Liver (tissue), 1 donor: ENCODE data around the gene LTBP4.

Experiments
- YY1 ChIP-seq: IDR thresholded peaks from 2 replicates; pipeline ENCODE4 v1.6.1; 2016; ENCODE audit warnings: antibody characterized with exemption, mild to moderate bottlenecking
- TF ChIP-seq, protein P1 (sequence below): IDR thresholded peaks from 2 replicates; pipeline ENCODE4 v1.6.1; 2016; ENCODE audit warnings: antibody characterized with exemption, mild to moderate bottlenecking

- TF ChIP-seq, protein P1, sequence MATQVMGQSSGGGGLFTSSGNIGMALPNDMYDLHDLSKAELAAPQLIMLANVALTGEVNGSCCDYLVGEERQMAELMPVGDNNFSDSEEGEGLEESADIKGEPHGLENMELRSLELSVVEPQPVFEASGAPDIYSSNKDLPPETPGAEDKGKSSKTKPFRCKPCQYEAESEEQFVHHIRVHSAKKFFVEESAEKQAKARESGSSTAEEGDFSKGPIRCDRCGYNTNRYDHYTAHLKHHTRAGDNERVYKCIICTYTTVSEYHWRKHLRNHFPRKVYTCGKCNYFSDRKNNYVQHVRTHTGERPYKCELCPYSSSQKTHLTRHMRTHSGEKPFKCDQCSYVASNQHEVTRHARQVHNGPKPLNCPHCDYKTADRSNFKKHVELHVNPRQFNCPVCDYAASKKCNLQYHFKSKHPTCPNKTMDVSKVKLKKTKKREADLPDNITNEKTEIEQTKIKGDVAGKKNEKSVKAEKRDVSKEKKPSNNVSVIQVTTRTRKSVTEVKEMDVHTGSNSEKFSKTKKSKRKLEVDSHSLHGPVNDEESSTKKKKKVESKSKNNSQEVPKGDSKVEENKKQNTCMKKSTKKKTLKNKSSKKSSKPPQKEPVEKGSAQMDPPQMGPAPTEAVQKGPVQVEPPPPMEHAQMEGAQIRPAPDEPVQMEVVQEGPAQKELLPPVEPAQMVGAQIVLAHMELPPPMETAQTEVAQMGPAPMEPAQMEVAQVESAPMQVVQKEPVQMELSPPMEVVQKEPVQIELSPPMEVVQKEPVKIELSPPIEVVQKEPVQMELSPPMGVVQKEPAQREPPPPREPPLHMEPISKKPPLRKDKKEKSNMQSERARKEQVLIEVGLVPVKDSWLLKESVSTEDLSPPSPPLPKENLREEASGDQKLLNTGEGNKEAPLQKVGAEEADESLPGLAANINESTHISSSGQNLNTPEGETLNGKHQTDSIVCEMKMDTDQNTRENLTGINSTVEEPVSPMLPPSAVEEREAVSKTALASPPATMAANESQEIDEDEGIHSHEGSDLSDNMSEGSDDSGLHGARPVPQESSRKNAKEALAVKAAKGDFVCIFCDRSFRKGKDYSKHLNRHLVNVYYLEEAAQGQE, result no peak
- no peak for TF ChIP-seq YY1
These were observed 517 bp upstream of the LTBP4 start for GRCh38 chr19:40600570-40601133.
